Mucosa of stomach (tissue), 1 donor: Measurements from ENCODE around the gene TCF3.

Source experiments
- H3K27me3 ChIP-seq: one replicate; pipeline ENCODE4 v1.7.0; 2013; ENCODE audit warnings: mild to moderate bottlenecking, low read length; ENCODE audit not compliant: control insufficient read depth, insufficient read depth
- H3K36me3 ChIP-seq: one replicate; pipeline ENCODE4 v1.7.0; 2013; ENCODE audit warnings: low read length; ENCODE audit not compliant: control insufficient read depth, insufficient read depth
- H3K4me1 ChIP-seq: one replicate; pipeline ENCODE4 v1.7.0; 2013; ENCODE audit warnings: mild to moderate bottlenecking, low read length; ENCODE audit not compliant: control insufficient read depth, insufficient read depth
- H3K4me3 ChIP-seq: one replicate; pipeline ENCODE4 v1.7.0; 2013; ENCODE audit warnings: low read length
- H3K9ac ChIP-seq: one replicate; pipeline ENCODE4 v1.7.0; 2013; ENCODE audit warnings: mild to moderate bottlenecking, low read length, moderate library complexity
- H3K9me3 ChIP-seq: one replicate; pipeline ENCODE4 v1.7.0; 2013; ENCODE audit warnings: mild to moderate bottlenecking, low read length, moderate library complexity; ENCODE audit not compliant: control insufficient read depth
- donor health status: Pancreatic carcinoma.

Gene TCF3

DNA sequence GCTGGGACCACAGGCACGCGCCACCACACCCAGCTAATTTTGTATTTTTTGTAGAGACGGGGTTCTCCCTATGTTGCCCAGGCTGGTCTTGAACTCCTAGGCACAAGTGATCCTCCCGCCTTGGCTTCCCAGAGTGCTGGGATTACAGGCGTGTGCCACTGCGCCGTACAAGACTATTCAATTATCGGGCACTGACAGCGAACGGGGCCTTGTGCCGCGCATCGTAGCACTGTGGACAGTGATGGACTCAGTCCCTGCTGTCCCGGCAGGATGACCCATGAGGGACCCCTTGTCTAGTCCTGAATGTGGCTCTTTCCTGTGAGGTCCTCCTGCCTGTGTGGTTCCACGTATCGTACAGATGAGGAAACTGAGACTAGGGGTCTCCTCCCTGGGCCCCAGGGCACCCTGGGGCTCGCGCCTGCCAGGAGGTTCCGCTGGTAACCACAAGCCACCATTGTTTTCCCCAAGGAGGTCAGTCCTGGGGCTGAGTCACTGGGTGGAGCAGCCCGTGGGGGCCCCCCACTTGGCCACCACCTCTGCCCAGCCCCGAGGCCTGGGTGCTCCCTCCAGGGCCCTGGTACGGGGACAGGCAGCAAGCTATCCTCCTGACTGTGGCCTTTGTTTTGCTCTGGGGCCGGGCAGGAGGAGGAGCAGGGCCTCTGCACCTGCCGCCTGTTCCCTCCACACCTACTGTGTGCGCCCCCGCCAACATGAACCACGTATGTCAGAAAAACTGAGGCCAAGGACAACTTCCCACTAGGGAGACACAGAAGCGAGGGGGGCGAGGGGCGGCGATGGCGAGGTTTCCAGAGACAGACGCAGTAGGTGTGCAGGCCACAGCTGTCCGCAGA, 2.9 kb upstream of the TCF3 start:
- no peaks in the 10 kb centered on the region for H3K27me3 ChIP-seq
- peaks cover 52% of the 10 kb centered on the region for H3K4me1 ChIP-seq
- H3K36me3 ChIP-seq = no peaks in the 10 kb centered on the region
- no peak overlapping the region for H3K4me3 ChIP-seq
- H3K9ac ChIP-seq = peak overlapping the region; percentile 61
- H3K9me3 ChIP-seq = no peaks in the 10 kb centered on the region

GRCh38 chr19:1654178-1654792, 1.9 kb upstream of the TCF3 start:
- Histone ChIP-seq H3K9ac (no peak overlapping the region), H3K9me3 (no peaks in the 10 kb centered on the region), H3K4me3 (no peak overlapping the region), H3K36me3 (no peaks in the 10 kb centered on the region), H3K27me3 (no peaks in the 10 kb centered on the region), H3K4me1 (peaks cover 53% of the 10 kb centered on the region)

GRCh38 chr19:1653300-1653628, 849 bp upstream of the TCF3 start:
- Histone ChIP-seq H3K9me3 (no peaks in the 10 kb centered on the region), H3K4me1 (peaks cover 45% of the 10 kb centered on the region), H3K9ac (peak overlapping the region; percentile 92), H3K36me3 (no peaks in the 10 kb centered on the region), H3K27me3 (no peaks in the 10 kb centered on the region), H3K4me3 (no peak overlapping the region)

DNA sequence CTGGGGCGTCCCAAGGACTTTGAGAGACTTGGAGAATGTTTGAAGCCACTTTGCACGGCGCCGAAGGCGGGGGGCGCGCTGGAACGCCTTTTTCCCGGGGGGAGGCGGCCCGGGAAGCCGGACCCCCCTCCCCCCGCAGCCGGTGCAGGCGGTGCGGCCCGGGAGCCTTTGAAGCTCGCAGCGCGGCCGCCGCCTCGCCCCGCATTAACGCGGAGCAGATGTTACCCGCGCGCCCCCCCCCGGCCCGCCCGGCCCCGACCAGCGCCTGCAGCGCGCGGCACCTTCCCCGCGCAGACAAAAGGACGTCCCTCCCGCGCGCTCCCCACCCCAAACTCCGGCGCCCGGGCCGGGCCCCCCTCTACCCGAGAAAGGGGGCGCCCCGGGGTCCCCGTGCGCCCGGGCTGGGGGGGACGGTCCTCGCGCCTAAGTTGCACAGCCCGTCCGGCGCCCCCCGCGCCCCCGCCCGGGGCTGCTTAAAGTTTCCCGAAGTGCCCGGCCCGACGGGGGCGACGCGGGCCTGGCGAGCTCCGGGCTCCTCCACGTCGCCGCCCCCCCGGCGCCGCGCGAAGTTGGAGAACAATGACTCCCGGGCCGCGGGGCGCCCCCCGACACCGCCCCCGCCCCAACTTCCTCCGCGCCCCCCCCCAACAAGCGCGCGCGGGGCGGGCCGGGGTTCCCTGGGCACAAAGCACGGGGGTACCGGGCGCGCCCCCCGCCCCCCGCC, 685 bp downstream of the TCF3 start:
- peak overlapping the region; percentile 65 for H3K9ac ChIP-seq
- peak overlapping the region; percentile 14 for H3K4me3 ChIP-seq
- peaks cover 30% of the 10 kb centered on the region for H3K4me1 ChIP-seq
- H3K9me3 ChIP-seq = no peaks in the 10 kb centered on the region
- no peaks in the 10 kb centered on the region for H3K36me3 ChIP-seq
- no peaks in the 10 kb centered on the region for H3K27me3 ChIP-seq

DNA sequence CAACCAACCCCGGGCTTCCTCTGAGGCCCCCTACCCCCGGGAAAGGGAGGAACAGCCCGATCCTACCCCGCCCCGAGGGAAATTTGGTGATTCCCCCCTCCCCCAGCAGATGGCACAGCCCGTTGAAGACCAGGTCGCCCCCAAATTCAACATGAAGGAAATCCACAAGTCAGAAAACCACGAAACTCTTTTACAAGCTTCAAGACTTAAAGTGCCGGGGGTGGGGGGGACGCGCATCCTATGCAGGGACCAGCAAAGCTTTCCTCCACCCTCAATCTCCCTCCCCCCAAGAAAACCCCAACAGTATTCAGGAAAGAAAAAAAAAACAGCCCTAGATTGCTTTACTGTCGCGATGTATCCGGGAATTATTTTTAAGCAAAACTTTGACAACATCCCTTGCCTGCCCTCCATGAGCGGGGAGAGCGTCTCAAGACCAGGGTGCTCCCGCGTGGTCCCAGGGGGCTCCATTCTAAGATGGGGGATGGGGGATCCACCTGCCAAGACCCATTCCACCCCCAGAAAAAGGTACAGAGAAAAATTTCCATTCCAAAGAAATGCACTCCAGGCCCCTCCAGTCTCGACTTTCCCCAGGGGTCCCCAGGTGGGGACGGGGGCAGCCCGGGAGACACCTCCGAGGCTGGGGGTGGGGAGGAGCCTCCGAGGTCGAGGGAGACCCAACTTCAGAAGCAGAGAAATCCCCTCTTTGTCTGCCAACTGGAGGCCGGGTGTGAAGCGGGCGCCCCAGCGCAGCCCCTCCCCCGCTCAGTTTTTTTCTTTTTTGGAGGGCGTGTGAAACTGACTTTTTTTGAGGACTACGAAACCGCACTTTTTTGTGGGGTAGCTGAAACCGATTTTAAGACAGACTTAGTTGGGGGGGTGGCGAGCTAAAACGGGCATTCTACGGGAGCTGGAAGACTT, 1.5 kb downstream of the TCF3 start:
- Histone ChIP-seq H3K9me3 (no peaks in the 10 kb centered on the region), H3K27me3 (no peaks in the 10 kb centered on the region), H3K4me3 (peak overlapping the region; percentile 14), H3K4me1 (peaks cover 22% of the 10 kb centered on the region), H3K9ac (peak overlapping the region; percentile 65), H3K36me3 (no peaks in the 10 kb centered on the region)

DNA sequence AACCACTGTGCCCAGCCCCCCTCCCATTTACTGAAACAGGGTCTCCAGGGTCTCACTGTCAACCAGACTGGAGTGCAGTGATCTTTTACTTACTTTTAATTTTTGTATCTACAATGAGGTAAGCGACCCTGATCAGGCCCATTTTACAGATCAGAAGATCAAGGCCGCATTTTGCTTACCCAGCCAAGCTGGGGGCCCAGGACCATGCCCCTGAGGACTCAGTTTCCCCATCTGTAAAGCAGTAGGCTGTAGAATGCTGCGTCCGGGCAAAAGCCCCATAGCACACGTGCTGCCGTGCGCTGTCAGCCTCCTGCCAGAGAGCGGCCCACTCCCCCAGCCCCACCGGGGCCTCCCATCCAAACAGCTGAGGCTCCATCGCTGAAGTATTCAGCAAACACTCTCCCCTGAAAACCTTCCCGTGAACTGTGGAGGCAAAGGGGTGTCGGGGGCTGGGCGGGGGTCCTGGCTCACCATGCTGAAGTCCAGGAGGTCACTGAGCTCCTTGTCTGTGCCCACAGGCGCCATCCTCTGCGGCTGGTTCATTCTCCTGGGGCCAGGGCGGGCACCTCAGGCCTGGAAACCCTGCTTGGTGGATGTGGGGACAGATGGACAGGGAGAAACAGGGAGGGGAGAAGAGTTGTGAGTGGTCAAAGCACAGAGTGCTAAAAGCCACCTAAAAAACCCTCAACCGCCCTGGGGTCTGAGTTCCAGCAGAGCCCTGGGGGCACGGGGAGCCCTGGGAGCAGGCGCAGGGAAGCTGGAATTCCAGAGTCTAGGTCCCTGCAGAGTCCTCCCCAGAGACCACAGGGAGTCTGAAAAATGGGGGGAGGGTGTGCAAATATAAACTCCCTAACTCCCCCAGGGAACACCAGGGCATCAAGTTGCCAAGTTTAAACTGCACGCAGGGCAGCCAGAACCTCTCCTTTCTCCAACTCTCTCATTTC, 2.4 kb downstream of the TCF3 start:
- Histone ChIP-seq H3K9me3 (no peaks in the 10 kb centered on the region), H3K9ac (peak overlapping the region; percentile 25), H3K4me1 (peaks cover 12% of the 10 kb centered on the region), H3K36me3 (no peaks in the 10 kb centered on the region), H3K4me3 (no peak overlapping the region), H3K27me3 (no peaks in the 10 kb centered on the region)

GRCh38 chr19:1648920-1649541, 3.4 kb downstream of the TCF3 start:
- H3K4me1 ChIP-seq = peaks cover 12% of the 10 kb centered on the region
- no peaks in the 10 kb centered on the region for H3K27me3 ChIP-seq
- H3K4me3 ChIP-seq = no peak overlapping the region
- H3K9ac ChIP-seq = no peak overlapping the region
- H3K36me3 ChIP-seq = no peaks in the 10 kb centered on the region
- no peaks in the 10 kb centered on the region for H3K9me3 ChIP-seq

DNA sequence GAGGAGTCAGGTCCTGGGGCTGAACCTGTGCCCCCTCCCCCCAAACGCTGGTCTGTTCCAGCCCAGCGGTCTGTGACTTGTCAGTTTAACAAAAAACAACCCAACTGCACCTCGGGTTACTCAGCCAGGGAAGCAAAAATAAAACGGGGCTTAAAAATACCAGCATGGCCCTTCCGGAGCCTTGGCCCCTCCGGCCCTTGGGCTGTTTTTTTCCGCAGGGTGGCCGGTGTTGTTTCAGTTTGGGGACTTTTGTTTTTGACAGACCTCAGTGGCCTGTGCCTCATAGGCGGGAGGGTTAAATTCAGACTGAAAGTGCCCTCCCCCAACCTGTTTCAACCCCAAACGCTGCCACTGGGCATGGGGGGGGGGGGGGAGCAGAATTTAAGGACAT, 4.0 kb downstream of the TCF3 start:
- peaks cover 12% of the 10 kb centered on the region for H3K4me1 ChIP-seq
- H3K27me3 ChIP-seq = no peaks in the 10 kb centered on the region
- H3K36me3 ChIP-seq = no peaks in the 10 kb centered on the region
- H3K9ac ChIP-seq = no peak overlapping the region
- H3K4me3 ChIP-seq = no peak overlapping the region
- no peaks in the 10 kb centered on the region for H3K9me3 ChIP-seq

DNA sequence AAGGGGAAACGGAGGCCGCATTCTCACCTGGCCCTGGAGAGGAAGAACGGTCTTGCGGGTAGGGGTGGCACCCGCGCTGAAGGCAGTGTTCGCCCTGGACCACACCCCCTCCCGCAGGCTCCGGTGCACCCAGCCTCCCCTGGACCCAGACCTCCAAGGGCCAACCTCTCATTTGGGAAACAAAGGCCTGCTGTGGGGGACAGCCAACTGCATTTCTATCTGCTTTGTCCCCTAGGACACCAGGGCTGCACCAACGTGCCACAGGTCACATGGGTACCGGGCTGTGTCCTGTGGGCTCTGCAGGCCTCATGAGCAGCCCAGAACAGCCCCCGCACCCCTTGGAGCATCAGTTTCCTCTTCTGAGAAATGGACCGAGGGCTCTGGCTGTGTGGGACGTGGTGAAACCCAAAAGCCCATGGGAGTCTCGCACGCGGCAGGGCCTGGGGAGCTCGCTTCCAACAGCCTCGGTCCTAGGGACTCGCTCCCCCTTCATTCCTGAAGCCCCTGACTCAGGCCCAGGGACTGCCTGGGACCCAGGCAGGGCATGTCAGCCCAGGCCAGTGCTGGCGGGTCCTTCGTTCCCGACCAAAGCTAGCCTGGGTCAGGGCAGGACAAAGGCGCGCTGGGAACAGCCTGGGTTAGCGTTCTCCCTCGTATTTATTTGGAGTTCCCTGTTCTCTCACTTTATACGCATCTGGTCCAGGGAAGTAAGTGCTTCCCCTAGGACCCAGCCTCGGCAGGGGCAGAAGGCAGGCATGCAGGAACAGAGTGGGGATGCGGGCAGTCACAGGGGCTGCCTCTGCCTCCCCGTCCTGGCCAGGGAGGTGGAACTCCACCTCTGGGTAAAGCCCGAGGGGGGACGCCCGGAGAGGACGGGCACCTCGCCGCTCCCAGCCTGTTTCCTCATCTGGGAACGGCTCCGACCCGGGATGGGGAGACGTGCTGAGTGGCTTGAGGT, 4.6 kb downstream of the TCF3 start:
- H3K36me3 ChIP-seq = no peaks in the 10 kb centered on the region
- H3K9me3 ChIP-seq = no peaks in the 10 kb centered on the region
- no peaks in the 10 kb centered on the region for H3K27me3 ChIP-seq
- no peak overlapping the region for H3K9ac ChIP-seq
- no peak overlapping the region for H3K4me3 ChIP-seq
- H3K4me1 ChIP-seq = peaks cover 12% of the 10 kb centered on the region
